GM12878 (cell line): Measurements from ENCODE around the gene DPY19L3.

ENCODE experiments used
- CBFB ChIP-seq: IDR thresholded peaks from 2 replicates; pipeline ENCODE4 v1.6.1; 2016; ENCODE audit warnings: antibody characterized with exemption, low read depth
- CHD1 ChIP-seq: IDR thresholded peaks from 2 replicates; pipeline ENCODE4 v1.6.1; 2012; ENCODE audit warnings: low read depth, low read length, improper control_type of control experiment
- HCFC1 ChIP-seq: fragments of 150-350 bp; IDR thresholded peaks from 2 replicates; pipeline ENCODE4 v1.6.1; 2014; ENCODE audit warnings: low read length
- JUNB ChIP-seq: IDR thresholded peaks from 2 replicates; pipeline ENCODE4 v1.6.1; 2016; ENCODE audit warnings: antibody characterized with exemption, mild to moderate bottlenecking
- NFXL1 ChIP-seq: fragments of 450-650 bp; IDR thresholded peaks from 2 replicates; pipeline ENCODE4 v1.6.1; 2017; ENCODE audit warnings: antibody characterized with exemption, mild to moderate bottlenecking, borderline replicate concordance
- NFYB ChIP-seq: IDR thresholded peaks from 2 replicates; pipeline ENCODE4 v1.6.1; 2011; ENCODE audit warnings: low read depth, mild to moderate bottlenecking, low read length, improper control_type of control experiment, moderate library complexity; ENCODE audit not compliant: insufficient read depth
- POLR2AphosphoS5 ChIP-seq: IDR thresholded peaks from 2 replicates; pipeline ENCODE4 v1.6.1; 2011; ENCODE audit warnings: mild to moderate bottlenecking, low read length, inconsistent platforms
- RBBP5 ChIP-seq: fragments of 200-600 bp; sonication (generic); conservative IDR thresholded peaks from 2 replicates; pipeline ENCODE4 v1.6.1; 2016
- RFX5 ChIP-seq: IDR thresholded peaks from 2 replicates; pipeline ENCODE4 v1.6.1; 2011; ENCODE audit warnings: low read depth, low read length, improper control_type of control experiment
- STAT3 ChIP-seq: IDR thresholded peaks from 2 replicates; pipeline ENCODE4 v1.6.1; 2011; ENCODE audit warnings: low read depth, low read length, improper control_type of control experiment
- YBX1 ChIP-seq: fragments of 450-650 bp; IDR thresholded peaks from 2 replicates; pipeline ENCODE4 v1.6.1; 2016; ENCODE audit warnings: antibody characterized with exemption
- TF ChIP-seq, protein P1 (sequence below): fragments of 450-650 bp; IDR thresholded peaks from 2 replicates; pipeline ENCODE4 v1.6.1; 2018; ENCODE audit warnings: mild to moderate bottlenecking, low read depth, moderate library complexity; ENCODE audit not compliant: partially characterized antibody
- TF ChIP-seq, protein P2 (sequence below): fragments of 450-650 bp; IDR thresholded peaks from 2 replicates; pipeline ENCODE4 v1.6.1; 2017; ENCODE audit warnings: mild to moderate bottlenecking
- TF ChIP-seq, protein P3 (sequence below), 3 experiments: IDR thresholded peaks in 2 of 3; conservative IDR thresholded peaks in 1 of 3; 2 replicates each; pipeline ENCODE4 v1.5.1; 2011; ENCODE audit warnings: low read depth in 3 of 3, low read length in 3 of 3, mild to moderate bottlenecking in 3 of 3, control low read depth in 2 of 3, moderate library complexity in 2 of 3, inconsistent platforms in 1 of 3, mixed read lengths in 1 of 3; ENCODE audit not compliant: control insufficient read depth in 2 of 3, insufficient read depth in 1 of 3; ENCODE audit errors: extremely low read depth in 1 of 3

DNA sequence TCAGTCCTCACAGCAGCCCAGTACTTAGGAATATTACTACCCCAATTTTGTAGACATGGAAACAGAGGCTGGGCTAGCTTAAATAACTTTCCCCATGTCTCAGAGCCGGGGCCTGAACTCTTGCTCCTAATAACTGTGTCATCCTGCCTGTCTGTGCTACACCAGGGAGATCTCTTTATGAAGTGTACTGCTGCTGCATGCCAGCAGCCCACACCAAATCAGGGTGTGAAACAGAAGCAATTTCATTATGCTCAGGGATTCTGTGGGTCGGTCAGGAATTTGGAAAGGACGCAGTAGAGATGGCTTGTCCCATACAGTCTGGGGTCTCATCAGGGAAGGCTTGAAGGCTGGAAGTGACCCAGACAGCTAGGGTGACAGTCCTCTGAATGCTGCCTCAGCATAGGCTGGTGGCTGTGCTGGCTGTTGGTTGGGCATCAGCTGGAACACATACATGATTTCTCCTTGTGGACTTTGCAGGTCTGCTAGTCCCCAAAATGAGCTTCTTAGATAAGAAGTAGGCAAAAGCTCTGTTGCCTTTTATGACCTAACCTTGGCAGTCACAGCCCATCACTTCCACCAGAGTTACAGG, 37.5 kb upstream of the DPY19L3 start:
- TF ChIP-seq RBBP5 (no peak), HCFC1 (no peak), POLR2AphosphoS5 (no peak), STAT3 (no peak), RFX5 (no peak), CBFB (no peak), YBX1 (no peak), CHD1 (no peak), JUNB (no peak), NFYB (no peak), NFXL1 (no peak)
- TF ChIP-seq, protein P1, sequence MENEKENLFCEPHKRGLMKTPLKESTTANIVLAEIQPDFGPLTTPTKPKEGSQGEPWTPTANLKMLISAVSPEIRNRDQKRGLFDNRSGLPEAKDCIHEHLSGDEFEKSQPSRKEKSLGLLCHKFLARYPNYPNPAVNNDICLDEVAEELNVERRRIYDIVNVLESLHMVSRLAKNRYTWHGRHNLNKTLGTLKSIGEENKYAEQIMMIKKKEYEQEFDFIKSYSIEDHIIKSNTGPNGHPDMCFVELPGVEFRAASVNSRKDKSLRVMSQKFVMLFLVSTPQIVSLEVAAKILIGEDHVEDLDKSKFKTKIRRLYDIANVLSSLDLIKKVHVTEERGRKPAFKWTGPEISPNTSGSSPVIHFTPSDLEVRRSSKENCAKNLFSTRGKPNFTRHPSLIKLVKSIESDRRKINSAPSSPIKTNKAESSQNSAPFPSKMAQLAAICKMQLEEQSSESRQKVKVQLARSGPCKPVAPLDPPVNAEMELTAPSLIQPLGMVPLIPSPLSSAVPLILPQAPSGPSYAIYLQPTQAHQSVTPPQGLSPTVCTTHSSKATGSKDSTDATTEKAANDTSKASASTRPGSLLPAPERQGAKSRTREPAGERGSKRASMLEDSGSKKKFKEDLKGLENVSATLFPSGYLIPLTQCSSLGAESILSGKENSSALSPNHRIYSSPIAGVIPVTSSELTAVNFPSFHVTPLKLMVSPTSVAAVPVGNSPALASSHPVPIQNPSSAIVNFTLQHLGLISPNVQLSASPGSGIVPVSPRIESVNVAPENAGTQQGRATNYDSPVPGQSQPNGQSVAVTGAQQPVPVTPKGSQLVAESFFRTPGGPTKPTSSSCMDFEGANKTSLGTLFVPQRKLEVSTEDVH = no peak
- TF ChIP-seq, protein P2, sequence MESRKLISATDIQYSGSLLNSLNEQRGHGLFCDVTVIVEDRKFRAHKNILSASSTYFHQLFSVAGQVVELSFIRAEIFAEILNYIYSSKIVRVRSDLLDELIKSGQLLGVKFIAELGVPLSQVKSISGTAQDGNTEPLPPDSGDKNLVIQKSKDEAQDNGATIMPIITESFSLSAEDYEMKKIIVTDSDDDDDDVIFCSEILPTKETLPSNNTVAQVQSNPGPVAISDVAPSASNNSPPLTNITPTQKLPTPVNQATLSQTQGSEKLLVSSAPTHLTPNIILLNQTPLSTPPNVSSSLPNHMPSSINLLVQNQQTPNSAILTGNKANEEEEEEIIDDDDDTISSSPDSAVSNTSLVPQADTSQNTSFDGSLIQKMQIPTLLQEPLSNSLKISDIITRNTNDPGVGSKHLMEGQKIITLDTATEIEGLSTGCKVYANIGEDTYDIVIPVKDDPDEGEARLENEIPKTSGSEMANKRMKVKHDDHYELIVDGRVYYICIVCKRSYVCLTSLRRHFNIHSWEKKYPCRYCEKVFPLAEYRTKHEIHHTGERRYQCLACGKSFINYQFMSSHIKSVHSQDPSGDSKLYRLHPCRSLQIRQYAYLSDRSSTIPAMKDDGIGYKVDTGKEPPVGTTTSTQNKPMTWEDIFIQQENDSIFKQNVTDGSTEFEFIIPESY = no peak
- TF ChIP-seq, protein P3, sequence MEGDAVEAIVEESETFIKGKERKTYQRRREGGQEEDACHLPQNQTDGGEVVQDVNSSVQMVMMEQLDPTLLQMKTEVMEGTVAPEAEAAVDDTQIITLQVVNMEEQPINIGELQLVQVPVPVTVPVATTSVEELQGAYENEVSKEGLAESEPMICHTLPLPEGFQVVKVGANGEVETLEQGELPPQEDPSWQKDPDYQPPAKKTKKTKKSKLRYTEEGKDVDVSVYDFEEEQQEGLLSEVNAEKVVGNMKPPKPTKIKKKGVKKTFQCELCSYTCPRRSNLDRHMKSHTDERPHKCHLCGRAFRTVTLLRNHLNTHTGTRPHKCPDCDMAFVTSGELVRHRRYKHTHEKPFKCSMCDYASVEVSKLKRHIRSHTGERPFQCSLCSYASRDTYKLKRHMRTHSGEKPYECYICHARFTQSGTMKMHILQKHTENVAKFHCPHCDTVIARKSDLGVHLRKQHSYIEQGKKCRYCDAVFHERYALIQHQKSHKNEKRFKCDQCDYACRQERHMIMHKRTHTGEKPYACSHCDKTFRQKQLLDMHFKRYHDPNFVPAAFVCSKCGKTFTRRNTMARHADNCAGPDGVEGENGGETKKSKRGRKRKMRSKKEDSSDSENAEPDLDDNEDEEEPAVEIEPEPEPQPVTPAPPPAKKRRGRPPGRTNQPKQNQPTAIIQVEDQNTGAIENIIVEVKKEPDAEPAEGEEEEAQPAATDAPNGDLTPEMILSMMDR (IDR thresholded peaks at IDR 0.05 in 2 of 3, conservative IDR thresholded peaks at IDR 0.05 in 1 of 3; ENCODE audit: control insufficient read depth in 2 of 3, extremely low read depth in 1 of 3, insufficient read depth in 1 of 3, low read depth in 3 of 3, low read length in 3 of 3) = no peak
